Amniotic epithelial cell (primary cell): ENCODE results near the gene NHSL1.

ENCODE experiments used
- DNase-seq: peaks from one replicate; pipeline ENCODE4 v3.0.0-alpha.2; 2010; ENCODE audit warnings: low read depth

Gene NHSL1, protein sequence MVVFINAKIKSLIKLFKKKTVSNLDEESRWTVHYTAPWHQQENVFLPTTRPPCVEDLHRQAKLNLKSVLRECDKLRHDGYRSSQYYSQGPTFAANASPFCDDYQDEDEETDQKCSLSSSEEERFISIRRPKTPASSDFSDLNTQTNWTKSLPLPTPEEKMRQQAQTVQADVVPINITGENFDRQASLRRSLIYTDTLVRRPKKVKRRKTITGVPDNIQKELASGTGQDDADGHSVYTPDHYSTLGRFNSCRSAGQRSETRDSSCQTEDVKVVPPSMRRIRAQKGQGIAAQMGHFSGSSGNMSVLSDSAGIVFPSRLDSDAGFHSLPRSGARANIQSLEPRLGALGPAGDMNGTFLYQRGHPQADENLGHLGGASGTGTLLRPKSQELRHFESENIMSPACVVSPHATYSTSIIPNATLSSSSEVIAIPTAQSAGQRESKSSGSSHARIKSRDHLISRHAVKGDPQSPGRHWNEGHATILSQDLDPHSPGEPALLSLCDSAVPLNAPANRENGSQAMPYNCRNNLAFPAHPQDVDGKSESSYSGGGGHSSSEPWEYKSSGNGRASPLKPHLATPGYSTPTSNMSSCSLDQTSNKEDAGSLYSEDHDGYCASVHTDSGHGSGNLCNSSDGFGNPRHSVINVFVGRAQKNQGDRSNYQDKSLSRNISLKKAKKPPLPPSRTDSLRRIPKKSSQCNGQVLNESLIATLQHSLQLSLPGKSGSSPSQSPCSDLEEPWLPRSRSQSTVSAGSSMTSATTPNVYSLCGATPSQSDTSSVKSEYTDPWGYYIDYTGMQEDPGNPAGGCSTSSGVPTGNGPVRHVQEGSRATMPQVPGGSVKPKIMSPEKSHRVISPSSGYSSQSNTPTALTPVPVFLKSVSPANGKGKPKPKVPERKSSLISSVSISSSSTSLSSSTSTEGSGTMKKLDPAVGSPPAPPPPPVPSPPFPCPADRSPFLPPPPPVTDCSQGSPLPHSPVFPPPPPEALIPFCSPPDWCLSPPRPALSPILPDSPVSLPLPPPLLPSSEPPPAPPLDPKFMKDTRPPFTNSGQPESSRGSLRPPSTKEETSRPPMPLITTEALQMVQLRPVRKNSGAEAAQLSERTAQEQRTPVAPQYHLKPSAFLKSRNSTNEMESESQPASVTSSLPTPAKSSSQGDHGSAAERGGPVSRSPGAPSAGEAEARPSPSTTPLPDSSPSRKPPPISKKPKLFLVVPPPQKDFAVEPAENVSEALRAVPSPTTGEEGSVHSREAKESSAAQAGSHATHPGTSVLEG (N-terminal part only)

DNA sequence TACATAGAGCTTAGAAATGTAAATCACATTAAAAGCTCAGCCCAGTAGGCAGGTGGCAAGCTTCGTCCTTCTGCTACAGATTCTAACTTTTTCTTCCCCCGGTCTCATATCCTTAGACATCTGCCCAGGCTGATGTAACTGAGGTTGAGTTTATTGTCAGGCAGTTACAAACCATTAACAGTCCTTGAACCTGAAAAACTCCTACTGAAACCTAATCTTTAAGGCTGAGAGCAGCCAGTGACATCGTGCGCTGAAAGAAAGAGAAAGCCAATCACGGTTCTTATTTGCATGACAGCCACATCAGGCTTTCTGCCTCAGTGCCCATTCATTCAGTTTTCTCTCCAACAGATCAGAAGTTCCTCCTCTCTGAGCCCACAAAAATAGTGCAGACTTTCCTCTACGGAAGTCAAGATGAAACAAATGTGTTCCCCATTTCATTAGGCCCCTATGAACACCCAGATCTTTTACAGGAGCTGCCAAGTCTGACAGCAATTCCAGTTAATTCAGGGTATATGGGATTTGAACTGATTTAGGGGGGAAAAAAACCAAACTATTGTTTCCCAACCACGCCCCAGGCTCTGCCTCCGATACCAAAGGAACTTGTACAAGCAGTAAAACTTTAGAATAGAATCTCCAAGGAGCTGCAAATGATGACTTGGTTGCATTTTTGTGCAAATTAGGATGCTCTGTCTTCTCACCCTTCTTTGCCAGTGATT lies at the start of gene NHSL1:
TSS of gene NHSL1 (minus strand) at position 192 of the 716 bp plus-strand sequence. CDS start 204 bp downstream, outside the sequence.
- no peak for DNase-seq

DNA sequence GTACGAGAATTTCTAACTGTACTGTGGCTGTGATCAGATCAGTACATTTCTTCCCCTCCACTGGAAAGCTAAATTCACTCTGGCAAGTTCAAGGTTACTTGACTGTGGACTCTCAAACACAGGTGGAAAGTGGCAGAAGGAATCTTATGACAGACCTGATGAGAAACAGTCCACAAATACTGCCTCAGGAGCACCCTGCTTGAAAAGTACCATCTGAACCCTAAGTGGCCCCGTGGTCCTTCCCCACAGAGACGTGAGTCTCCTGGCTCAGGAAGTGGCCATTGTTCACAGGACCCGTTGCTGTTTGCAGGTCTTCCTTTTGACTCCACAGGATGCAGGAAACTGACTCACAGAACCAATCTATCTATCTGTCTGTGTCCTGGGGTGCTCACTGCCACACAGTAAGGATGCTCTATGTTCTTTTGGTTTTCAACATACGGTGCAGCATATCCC lies 47.5 kb upstream of the NHSL1 start:
- peak; percentile 21 for DNase-seq

DNA sequence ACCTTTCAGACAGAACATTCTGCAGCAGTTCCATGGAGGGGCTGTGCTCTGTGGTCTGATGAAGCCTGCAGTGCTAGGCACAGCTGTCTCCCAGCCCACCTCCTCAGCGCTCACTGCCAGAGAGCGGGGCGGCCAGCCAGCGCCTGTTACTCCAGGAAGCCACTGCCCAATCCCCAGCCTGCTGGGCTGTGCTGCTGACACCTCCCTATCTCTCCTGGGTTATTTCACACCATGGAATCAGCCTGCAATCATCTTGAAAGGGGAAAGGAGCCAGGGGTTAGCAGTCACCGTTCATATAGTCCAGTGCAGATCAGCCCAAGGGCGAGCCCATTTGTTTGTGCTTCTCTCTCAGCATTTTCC lies 46.3 kb upstream of the NHSL1 start:
- DNase-seq, result peak; percentile 80

DNA sequence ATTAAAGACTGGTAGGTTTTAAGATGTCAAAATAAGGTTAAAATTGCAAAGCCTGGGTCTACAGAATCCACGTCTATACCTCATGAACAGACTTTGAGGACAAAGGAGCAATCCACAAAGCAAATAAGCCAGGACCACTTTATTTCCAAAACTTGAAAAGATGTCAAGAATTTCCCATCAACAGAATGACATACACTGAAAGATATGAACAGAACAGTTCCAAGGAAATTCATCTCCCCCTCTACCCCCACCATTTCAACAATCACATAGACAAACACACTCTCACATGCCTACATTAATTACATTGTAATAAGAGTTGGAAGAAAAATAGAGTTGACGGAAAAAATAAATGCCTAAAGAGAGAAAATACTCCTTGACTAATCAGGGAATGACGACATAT lies 45.2 kb upstream of the NHSL1 start:
- peak; percentile 29 for DNase-seq

DNA sequence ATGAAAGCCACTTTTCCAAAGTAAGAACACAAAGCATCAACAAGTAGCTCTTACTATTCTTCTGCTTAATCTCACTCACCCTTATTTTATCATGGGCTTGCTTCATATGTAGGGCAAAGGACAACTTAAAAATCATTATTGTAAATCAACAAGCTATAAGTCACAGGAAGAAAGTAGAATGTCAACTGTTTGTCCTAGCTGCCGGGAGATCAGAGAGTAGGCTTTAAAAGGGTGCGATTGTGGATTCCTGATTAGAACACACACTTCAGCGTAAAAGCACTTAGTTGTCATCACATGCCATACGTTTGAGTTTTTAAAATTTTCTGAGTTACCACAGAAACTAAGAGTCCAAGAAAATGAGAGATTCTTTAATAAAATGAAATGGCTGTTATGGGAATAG lies 44.4 kb upstream of the NHSL1 start:
- DNase-seq, result peak; percentile 25

- peak; percentile 72 for DNase-seq
These were observed 42.7 kb upstream of the NHSL1 start for GRCh38 chr6:138541823-138542481.

- peak; percentile 90 for DNase-seq
These were observed 41.2 kb upstream of the NHSL1 start for GRCh38 chr6:138540468-138540867.

DNA sequence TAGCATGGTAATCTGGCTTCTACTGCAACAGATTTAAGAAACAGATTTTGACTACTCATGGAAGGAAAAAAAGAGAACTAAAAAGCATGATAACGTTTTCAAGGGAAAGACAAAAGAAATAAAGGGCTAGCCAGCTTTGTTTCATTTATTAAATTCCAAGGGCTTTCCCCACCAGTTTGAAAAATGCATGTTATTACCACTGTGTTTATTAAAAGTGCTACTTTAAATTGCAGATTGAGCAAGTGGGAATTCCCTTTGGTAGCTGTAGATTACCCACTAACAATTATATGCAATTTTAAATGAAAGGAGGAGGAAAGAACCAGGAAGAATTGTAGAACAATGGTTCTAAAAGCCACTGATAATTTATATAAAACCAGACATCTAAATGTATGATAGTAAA lies 40.6 kb upstream of the NHSL1 start:
- DNase-seq, result no peak

- peak; percentile 68 for DNase-seq
These were observed 39.2 kb upstream of the NHSL1 start for GRCh38 chr6:138538390-138539031.

- DNase-seq, result no peak
These were observed 37.8 kb upstream of the NHSL1 start for GRCh38 chr6:138537106-138537505.

DNA sequence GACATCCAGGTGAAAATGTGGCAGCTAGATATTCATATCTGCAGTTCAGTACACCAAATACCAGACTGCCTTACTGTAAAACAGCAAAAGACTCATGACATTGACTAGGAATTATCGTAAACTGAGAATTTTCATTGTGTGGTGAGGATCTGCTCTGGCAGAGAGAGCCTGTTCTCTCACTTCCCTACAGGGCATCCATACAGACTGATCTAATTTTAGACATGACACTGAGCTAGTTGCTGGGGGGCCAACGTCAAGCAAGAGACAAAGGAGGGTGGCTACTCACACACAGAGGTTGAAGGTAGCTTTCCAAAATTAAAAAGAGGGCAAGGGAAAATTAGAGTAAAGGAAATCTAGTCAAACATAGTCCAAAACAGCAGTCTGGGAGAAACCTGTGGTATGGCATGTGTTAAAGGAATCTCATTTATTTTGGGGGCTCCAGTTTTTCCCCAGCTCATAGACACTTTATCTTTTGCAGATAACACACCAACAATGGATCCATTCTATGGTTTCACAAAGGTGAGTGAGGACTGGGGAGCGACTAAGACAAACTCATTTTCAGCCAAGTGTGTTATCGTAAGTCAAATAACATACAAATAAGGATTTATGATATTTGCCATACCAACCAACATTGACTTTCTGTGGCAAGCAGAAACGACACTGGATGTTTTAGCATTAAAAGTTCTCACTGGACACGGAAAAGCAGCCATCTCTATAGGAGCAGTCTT lies 36.6 kb upstream of the NHSL1 start:
- no peak for DNase-seq

- no peak for DNase-seq
These were observed 34.4 kb upstream of the NHSL1 start for GRCh38 chr6:138533667-138534066.

- DNase-seq, result no peak
These were observed 32.1 kb upstream of the NHSL1 start for GRCh38 chr6:138531387-138531786.

DNA sequence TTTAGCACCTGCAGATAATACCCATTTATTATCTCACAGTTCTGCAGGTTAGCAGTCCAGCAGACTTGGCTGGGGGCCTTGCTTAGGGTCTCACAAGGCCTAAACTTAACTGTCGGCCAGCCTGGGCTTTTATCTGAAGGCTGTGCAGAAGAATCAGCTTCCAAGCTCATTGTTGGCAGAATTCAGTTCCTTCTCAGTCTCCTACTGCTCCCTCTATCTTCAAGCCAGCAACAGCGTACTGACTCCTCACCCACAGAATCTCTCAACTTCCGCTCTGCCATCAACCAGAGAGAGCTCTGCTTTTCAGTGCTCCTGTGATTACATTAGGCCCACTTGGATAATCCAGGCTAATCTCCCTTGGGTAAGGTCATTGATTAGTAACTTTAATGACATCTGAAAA lies 30.2 kb upstream of the NHSL1 start:
- no peak for DNase-seq

GRCh38 chr6:138528956-138529355 lies 29.7 kb upstream of the NHSL1 start:
- no peak for DNase-seq

DNA sequence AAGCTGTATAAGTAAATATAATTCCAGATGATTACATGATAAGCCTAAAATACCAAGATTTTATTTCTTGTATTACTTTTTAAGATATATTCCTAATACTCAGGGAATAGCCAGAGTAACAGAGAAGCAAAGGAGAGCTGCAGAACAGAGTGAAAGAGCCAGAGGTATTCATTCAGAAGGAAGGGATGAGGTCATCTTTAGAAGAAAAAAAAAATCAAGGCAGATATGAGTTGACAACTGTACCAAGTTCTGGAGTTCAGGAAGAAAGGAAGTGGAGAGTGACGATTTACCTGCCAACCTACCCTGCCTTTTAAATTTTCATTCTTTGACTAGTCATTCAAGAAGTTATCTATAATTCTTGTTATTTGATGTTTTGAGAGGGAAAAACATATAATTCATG lies 28.8 kb upstream of the NHSL1 start:
- DNase-seq, result no peak

DNA sequence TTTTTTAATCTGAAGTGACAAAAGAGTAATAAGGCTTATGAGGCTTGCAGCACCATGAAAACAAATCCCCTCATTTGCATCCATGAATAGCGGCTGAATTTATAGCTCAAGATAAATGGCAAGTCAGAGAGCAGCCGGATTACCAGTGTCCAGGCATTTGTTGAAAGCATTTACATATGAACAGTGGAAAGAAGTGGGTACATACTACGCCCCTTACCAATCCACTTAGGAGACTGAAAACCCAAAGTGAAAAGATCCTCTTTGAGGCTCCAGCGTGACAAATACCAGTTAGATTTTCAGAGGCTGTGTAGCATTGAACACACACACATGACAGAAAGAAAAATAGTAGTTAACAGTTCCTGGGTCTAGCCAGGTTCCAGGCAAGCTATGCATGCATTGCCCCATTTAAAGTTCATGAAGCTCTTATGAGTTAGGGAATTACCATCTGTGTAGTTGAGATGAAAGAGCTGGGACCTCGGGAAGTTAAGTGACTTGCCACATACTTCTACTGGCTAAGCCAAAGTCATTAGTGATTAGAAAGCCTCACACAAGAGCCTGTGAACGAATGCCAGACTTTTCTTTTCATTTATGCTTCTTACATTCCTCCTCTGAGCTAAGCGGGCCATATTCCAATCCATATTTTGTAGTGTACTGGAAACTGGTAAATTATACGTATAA lies 28.3 kb upstream of the NHSL1 start:
- no peak for DNase-seq

DNA sequence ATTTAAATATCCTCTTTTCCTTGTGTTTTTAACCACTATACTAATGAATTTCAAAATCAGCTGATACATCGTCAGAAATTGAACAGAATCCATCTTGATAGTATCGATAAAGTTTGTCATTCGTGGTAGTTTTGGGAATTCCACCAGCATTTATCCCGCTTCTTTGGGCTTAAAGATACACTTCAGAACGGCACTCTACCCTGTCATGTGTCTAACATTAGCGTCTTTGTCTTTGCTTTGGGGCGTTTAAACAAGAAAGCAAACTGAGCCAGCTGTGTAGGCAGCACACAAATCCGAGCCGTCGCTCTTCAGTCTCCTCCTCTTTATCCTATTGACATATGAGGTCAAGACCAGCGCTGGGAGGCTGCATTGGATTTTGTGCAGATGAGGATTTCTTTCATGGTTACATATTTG lies 27.5 kb upstream of the NHSL1 start:
- DNase-seq, result no peak

- no peak for DNase-seq
These were observed 26.1 kb upstream of the NHSL1 start for GRCh38 chr6:138525355-138525754.
